Amniotic epithelial cell (primary cell): Measurements from ENCODE around the gene APOA4.
A peak's percentile ranks its signal among the peaks of the same experiment; 100 is the strongest.
"Not testable (repeated sequence)": the region's sequence is repeated elsewhere in the genome, so short reads cannot be mapped to it uniquely, and the experiment has no call there.

ENCODE experiments used
- DNase-seq: peaks from one replicate; pipeline ENCODE4 v3.0.0-alpha.2; 2010; ENCODE audit warnings: low read depth

APOA4 gene

GRCh38 chr11:116847612-116848011 is 24.5 kb upstream of the APOA4 start:
- no peak for DNase-seq

DNA sequence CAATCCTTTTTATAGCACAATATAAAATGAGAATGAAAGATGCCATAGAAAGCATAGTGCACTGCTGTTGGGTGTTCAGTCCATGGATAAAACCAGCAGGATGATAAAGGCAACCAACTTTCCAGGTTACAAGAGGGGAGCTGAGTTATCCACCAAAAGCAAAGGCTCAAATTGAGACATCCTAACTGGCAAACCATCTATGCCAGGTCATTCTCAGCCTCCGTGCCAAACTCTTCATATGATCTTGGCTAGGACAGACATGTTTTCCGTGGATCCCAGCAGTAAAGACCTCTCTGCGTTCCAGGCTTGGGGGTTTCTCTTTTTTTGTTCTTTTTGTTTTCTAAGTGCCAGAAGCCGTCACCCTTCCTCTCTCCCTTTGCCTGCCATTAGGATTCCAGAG is 21.6 kb upstream of the APOA4 start:
- no peak for DNase-seq

DNA sequence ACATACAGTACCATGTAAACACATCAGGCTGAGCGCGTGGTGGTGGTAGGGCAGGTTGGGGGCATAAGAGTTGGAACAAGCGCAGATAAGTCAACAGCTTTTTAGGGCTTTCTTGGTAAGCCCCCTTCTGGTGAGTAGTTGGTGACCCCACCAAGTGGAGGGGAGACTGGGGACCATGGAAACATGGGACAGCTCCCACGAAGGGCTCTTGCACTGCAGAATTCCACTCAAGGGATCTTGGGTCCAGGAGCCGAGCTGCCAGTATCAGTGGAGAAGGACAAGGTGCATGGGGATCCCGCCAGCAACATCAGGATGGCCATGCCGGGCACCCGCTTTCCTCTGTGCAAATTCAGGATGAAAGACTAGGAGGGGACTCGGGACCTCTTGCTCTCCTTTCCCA is 20.6 kb upstream of the APOA4 start:
- no peak for DNase-seq

DNA sequence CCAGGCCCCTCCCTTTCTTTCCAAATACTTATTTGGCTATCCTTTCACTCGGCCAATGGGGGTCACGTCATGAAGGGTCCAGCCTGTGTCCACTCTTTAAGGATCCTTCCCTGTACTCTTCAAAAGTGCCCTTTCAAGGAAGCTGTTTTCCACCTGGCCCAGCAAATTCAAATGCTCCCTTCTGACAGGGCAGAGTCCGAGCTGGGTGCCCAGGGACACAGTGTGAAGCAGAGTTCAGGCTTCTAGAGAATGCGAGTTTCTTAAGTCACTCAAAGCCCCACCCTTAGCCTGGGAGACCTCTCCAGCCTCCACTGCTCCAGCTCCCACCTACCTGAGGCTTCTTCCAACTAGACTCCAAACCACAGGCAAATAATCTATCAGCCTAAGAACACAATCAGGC is 19.8 kb upstream of the APOA4 start:
- peak; percentile 68 for DNase-seq

DNA sequence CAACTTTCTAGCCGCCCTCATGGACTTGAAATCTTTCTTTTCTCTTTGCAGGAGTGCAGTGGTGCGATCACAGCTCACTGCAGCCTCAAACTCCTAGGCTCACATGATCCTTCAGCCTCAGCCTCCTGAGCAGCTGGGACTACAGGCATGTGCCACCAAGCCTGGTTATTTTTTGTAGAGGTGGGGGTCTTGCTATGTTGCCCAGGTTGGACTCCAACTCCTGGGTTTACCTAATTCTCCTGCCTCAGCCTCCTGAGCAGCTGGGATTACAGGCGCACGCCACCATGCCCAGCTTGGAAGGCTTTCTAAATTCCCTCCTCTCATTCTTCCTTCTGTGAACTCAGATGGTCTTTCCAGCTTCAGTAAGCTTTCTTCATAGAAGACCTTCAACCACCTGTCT is 19.0 kb upstream of the APOA4 start:
- DNase-seq, result no peak

- DNase-seq, result no peak
These were observed 17.7 kb upstream of the APOA4 start for GRCh38 chr11:116840746-116841296.

DNA sequence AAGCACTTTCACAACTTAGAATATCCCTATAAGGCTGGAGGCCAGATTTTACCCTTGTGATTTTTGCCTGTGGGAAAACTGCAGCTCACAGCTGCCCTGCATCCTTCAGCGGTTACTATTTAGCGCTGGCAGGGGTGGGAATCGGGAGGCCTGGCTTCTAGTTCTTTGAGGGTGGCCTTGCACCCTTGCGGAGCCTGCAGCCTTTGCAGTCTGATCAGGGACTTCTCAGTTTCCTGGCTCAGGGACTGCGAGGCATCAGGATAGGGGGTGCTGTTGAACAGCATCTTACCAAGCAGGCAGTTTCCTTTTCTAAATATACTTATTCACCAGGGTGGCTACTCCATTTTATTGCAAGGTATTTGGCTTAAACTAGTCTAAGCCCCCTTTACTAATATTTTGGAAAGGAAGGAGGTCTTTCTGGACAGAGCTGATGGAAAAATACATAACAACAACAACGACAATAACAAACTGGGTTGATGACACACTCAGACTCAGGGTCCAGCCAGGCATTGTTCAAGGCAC is 17.2 kb upstream of the APOA4 start:
- DNase-seq, result peak; percentile 24

DNA sequence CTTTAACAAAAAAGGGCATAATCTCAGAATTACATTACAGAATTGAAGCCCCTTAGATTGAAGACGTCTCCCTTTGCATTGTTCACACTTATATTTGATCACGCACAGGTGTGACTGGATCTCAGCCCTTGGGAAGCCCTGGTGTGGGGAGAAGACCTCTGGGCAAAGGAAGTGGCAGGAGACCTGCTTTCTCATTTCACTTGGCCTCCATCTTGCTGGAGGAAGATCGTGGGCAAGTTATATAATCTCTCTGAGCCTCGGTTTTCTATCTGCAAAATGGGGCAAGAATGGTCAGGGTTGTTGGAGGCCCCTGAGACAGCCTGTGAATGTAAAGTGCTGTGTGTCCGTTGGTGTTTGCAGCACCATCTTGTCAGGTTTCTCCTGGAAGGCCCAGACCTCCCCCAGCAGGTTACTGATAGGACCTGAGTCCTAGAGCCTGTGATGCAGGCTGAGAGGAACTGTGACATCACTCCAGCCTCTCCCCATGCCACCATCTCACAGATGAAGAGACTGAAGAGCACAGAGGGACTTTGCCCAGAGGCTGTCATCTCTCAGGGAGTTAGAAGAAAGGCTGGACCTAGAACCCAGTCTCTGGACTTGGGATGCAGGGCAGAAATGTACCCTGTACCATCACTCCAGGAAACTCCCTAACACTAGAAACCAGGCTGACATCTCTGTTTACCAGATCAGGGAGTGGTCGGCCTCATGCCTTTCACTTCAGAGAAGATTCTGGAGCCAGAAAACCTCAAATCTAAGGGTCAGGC is 15.4 kb upstream of the APOA4 start:
- no peak for DNase-seq

DNA sequence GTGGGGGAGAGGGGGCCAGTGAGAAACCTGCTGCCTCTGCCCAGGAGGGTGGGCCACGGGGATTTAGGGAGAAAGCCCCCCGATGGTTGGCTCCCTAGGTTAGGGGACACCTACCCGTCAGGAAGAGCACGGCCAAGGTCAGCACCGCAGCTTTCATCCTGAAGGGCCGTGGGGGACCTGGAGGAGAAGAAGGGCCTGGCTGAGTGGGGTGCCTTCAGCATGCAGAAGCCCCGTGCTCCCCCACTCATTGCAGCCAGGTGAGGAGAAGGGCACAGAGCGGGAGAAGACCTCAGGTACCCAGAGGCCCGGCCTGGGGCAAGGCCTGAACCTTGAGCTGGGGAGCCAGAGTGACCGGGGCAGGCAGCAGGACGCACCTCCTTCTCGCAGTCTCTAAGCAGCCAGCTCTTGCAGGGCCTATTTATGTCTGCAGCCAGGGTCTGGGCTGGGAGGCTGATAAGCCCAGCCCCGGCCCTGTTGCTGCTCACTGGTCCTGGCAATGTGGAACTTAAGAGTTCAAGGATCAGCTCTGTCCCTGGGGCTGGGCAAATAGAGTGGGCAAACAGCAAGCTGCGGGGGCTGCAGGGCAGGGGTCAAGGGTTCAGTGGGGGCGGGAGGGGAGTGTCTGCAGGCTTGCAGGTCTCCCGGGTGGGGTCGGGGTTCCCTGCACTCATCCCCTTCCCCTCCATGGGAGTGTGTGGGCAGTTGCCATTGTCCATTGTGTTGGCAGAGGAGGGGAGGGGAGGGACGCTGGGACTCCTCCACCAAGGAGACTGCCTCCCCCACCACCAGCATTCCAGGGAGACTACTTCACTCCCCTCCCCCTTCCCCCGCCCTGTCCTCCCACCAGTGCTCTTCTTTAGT is 14.4 kb upstream of the APOA4 start, which contains the start of gene APOA1:
TSS of gene APOA1 (minus strand) at position 392 of the 861 bp plus-strand sequence. CDS start at position 157, 235 bp downstream.
- peak; percentile 21 for DNase-seq

GRCh38 chr11:116836632-116836991 is 13.5 kb upstream of the APOA4 start:
- DNase-seq, result no peak

DNA sequence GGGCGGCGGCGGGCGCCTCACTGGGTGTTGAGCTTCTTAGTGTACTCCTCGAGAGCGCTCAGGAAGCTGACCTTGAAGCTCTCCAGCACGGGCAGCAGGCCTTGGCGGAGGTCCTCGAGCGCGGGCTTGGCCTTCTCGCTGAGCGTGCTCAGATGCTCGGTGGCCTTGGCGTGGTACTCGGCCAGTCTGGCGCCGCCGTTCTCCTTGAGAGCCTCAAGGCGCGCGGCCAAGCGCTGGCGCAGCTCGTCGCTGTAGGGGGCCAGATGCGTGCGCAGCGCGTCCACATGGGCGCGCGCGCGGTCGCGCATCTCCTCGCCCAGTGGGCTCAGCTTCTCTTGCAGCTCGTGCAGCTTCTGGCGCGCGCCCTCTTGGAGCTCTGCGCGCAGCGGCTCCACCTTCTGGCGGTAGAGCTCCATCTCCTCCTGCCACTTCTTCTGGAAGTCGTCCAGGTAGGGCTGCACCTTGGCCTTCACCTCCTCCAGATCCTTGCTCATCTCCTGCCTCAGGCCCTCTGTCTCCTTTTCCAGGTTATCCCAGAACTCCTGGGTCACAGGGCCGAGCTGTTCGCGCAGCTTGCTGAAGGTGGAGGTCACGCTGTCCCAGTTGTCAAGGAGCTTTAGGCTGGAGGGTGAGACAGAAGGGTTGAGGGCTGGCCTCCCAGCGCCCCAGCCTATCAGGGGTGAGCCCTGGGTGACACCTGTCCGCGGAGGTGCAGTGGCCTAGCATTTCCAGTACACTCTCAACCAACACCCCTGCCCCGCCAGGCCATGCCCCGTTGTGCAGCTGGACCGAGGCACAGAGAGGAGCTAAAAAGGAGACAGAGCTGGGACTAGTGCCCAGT is 12.9 kb upstream of the APOA4 start:
- peak; percentile 90 for DNase-seq

- DNase-seq, result no peak
These were observed 12.1 kb upstream of the APOA4 start for GRCh38 chr11:116835042-116835772.

DNA sequence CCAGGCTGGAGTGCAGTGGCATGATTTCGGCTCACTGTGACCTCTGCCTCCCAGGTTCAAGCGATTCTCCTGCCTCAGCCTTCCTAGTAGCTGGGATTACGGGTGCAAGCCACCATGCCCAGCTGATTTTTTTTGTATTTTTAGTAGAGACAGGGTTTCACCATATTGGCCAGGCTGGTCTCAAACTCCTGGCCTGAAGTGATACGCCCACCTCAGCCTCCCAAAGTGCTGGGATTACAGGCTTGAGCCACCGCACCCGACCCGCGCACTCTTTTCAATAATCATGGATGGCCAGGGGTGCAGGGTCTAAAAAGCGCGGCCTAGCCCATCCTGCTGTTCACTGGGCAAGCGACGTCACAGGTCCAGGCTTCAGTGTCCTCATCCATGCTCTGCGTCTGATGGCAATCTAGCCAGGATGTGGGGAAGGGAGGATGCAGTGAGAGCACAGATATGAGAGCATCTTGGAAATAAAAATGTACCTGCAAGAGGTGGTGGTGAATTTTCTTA is 11.5 kb upstream of the APOA4 start:
- DNase-seq, result not testable (repeated sequence)

- no peak for DNase-seq
These were observed 10.9 kb upstream of the APOA4 start for GRCh38 chr11:116833816-116834534.

DNA sequence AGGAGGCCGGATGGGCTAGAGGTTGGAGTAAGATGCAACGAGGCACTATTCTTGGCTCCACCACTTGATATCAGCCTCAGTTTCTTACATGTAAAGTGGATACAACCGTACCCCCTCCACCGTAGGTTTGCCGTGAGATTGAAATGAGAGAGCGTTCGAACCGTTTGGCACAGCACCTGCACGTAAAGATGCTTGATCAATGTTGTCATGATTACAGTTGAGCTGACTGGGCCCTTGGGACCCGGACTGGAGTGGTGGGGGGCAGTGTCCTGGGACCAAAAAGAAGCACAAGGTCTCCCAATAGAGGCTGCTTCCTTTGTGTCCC is 10.3 kb upstream of the APOA4 start:
- DNase-seq, result no peak

DNA sequence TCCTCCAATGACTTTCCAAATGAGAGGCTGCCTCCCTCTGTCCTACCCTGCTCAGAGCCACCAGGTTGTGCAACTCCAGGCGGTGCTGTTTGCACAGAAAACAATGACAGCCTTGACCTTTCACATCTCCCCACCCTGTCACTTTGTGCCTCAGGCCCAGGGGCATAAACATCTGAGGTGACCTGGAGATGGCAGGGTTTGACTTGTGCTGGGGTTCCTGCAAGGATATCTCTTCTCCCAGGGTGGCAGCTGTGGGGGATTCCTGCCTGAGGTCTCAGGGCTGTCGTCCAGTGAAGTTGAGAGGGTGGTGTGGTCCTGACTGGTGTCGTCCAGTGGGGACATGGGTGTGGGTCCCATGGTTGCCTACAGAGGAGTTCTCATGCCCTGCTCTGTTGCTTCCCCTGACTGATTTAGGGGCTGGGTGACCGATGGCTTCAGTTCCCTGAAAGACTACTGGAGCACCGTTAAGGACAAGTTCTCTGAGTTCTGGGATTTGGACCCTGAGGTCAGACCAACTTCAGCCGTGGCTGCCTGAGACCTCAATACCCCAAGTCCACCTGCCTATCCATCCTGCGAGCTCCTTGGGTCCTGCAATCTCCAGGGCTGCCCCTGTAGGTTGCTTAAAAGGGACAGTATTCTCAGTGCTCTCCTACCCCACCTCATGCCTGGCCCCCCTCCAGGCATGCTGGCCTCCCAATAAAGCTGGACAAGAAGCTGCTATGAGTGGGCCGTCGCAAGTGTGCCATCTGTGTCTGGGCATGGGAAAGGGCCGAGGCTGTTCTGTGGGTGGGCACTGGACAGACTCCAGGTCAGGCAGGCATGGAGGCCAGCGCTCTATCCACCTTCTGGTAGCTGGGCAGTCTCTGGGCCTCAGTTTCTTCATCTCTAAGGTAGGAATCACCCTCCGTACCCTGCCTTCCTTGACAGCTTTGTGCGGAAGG is 9.5 kb upstream of the APOA4 start:
- no peak for DNase-seq

- DNase-seq, result no peak
These were observed 8.8 kb upstream of the APOA4 start for GRCh38 chr11:116831790-116832349.

- no peak for DNase-seq
These were observed 7.2 kb upstream of the APOA4 start for GRCh38 chr11:116830184-116830912.
